Liver (tissue), 9 donors: Measurements from ENCODE around the gene STAT1. TPM values are rescaled to one million over a fixed set of nuclear protein-coding genes. Genes with fewer than 3 reads are reported as not detected.
"Not testable (repeated sequence)": the region's sequence is repeated elsewhere in the genome, so short reads cannot be mapped to it uniquely, and the experiment has no call there.

Experiments used
- DNase-seq: peaks from one replicate; pipeline ENCODE4 v3.0.0-alpha.2; 2017; ENCODE audit warnings: low spot score
- H3K27ac ChIP-seq, 2 donors: one replicate each; pipeline ENCODE4 v1.7.0; 2013; ENCODE audit warnings: inconsistent platforms in 2 of 2, low read length in 2 of 2, control low read depth in 1 of 2, low read depth in 1 of 2, mild to moderate bottlenecking in 1 of 2
- H3K27me3 ChIP-seq, 4 donors: one replicate each; pipeline versions ENCODE4 v1.6.1 to v1.7.0; 2013; ENCODE audit warnings: low read length in 3 of 4, inconsistent platforms in 1 of 4, mild to moderate bottlenecking in 1 of 4, moderate library complexity in 1 of 4; ENCODE audit not compliant: control insufficient read depth in 4 of 4, insufficient read depth in 4 of 4
- H3K36me3 ChIP-seq, 4 donors: one replicate each; pipeline versions ENCODE4 v1.6.1 to v1.7.0; 2013; ENCODE audit warnings: low read length in 3 of 4, mild to moderate bottlenecking in 3 of 4, low read depth in 1 of 4, moderate library complexity in 1 of 4; ENCODE audit not compliant: control insufficient read depth in 4 of 4, insufficient read depth in 3 of 4
- H3K4me1 ChIP-seq, 4 donors: one replicate each; pipeline versions ENCODE4 v1.6.1 to v1.7.0; 2013; ENCODE audit warnings: low read length in 3 of 4, mild to moderate bottlenecking in 3 of 4, moderate library complexity in 1 of 4; ENCODE audit not compliant: control insufficient read depth in 4 of 4, insufficient read depth in 4 of 4
- H3K4me3 ChIP-seq, 3 donors: one replicate each; pipeline versions ENCODE4 v1.6.1 to v1.7.0; 2013; ENCODE audit warnings: low read length in 3 of 3, control low read depth in 1 of 3, low read depth in 1 of 3, mild to moderate bottlenecking in 1 of 3
- H3K9ac ChIP-seq, 2 donors: one replicate each; pipeline ENCODE4 v1.7.0; 2013; ENCODE audit warnings: low read length in 2 of 2, mild to moderate bottlenecking in 2 of 2, moderate library complexity in 2 of 2, control low read depth in 1 of 2, low read depth in 1 of 2
- H3K9me3 ChIP-seq, 4 donors: one replicate each; pipeline versions ENCODE4 v1.6.1 to v1.7.0; 2013; ENCODE audit warnings: low read length in 3 of 4; ENCODE audit not compliant: control insufficient read depth in 4 of 4
- ATF3 ChIP-seq: IDR thresholded peaks from 2 replicates; pipeline ENCODE4 v1.6.1; 2016; ENCODE audit warnings: antibody characterized with exemption
- CTCF ChIP-seq: fragments of 150-350 bp; IDR thresholded peaks from 2 replicates; pipeline ENCODE4 v1.5.1; 2017; ENCODE audit warnings: improper control_type of control experiment, low read depth, low read length; ENCODE audit not compliant: missing input control
- EGR1 ChIP-seq, 2 donors: IDR thresholded peaks; 2 replicates each; pipeline ENCODE4 v1.6.1; 2016 to 2018; ENCODE audit warnings: antibody characterized with exemption in 2 of 2, low read depth in 2 of 2
- FOXA2 ChIP-seq: IDR thresholded peaks from 2 replicates; pipeline ENCODE4 v1.6.1; 2016; ENCODE audit warnings: antibody characterized with exemption
- GABPA ChIP-seq, 2 donors: IDR thresholded peaks in 1 of 2; conservative IDR thresholded peaks in 1 of 2; 2 replicates each; pipeline ENCODE4 v1.6.1; 2016; ENCODE audit warnings: antibody characterized with exemption in 2 of 2, mild to moderate bottlenecking in 1 of 2, moderate library complexity in 1 of 2
- HNF4A ChIP-seq, 2 donors: conservative IDR thresholded peaks; 2 replicates each; pipeline ENCODE4 v1.6.1; 2016; ENCODE audit warnings: antibody characterized with exemption in 2 of 2, mild to moderate bottlenecking in 2 of 2
- HNF4G ChIP-seq: IDR thresholded peaks from 2 replicates; pipeline ENCODE4 v1.6.1; 2016; ENCODE audit warnings: antibody characterized with exemption
- JUND ChIP-seq, 2 donors: IDR thresholded peaks; 2 replicates each; pipeline ENCODE4 v1.6.1; 2016; ENCODE audit warnings: antibody characterized with exemption in 2 of 2
- MAX ChIP-seq: IDR thresholded peaks from 2 replicates; pipeline ENCODE4 v1.6.1; 2016; ENCODE audit warnings: antibody characterized with exemption
- NR2F2 ChIP-seq: IDR thresholded peaks from 2 replicates; pipeline ENCODE4 v1.6.1; 2016; ENCODE audit warnings: antibody characterized with exemption
- RAD21 ChIP-seq, 2 donors: IDR thresholded peaks; 2 replicates each; pipeline ENCODE4 v1.6.1; 2016; ENCODE audit warnings: antibody characterized with exemption in 2 of 2, mild to moderate bottlenecking in 2 of 2
- REST ChIP-seq: IDR thresholded peaks from 2 replicates; pipeline ENCODE4 v1.6.1; 2016; ENCODE audit warnings: antibody characterized with exemption, mild to moderate bottlenecking
- SP1 ChIP-seq: IDR thresholded peaks from 2 replicates; pipeline ENCODE4 v1.6.1; 2018; ENCODE audit warnings: antibody characterized with exemption, mild to moderate bottlenecking
- WGBS: extraction: QIAGEN DNeasy Blood & Tissue Kit; methylation state at CpG from one replicate; pipeline ENCODE4 v1.1.7; 2013; 5-methylcytosine and 5-hydroxymethylcytosine counted together
- polyA plus RNA-seq, 2 donors: library from polyadenylated mRNA; stranded (reverse) in 1 of 2; unstranded in 1 of 2; fragments of 200-250 nt in 1 of 2; fragments of >200 nt in 1 of 2; fragmentation: Nextera tagmentation in 1 of 2; extraction: Ambion mirVana in 1 of 2; gene quantifications; one replicate each; pipeline versions ENCODE4 v1.2.1 to v1.2.3, GENCODE V29; 2013 to 2015
- total RNA-seq, 2 donors: library from RNA; depleted of rRNA; stranded (reverse); fragments of >200 nt; gene quantifications; one replicate each; pipeline ENCODE4 v1.2.3, GENCODE V29; 2014
- donor health status: healthy.
- donor health status: healthy.
- donor health status: healthy.
- donor health status: healthy.
- donor health status: healthy.

The STAT1 gene
- total and polyA plus RNA-seq, 4 donors, result 26.2 to 78.7 (median 45.6) TPM

- Histone ChIP-seq H3K4me3 (no peak overlapping the region), H3K9ac (no peak overlapping the region), H3K27ac (no peak overlapping the region), H3K4me1 (no peaks in the 10 kb centered on the region), H3K36me3 (peaks cover 3 to 32% (median 27%) of the 10 kb centered on the region in 4 donors), H3K27me3 (no peaks in the 10 kb centered on the region), H3K9me3 (no peaks in the 10 kb centered on the region)
- 94% methylated on average over 2 of the region's 2 CpGs for WGBS
- TF ChIP-seq REST, result no peak
- TF ChIP-seq HNF4G, result no peak
- no peak for TF ChIP-seq ATF3
- TF ChIP-seq HNF4A (conservative IDR thresholded peaks at IDR 0.05), result no peak
- no peak for TF ChIP-seq NR2F2
- TF ChIP-seq JUND (IDR thresholded peaks at IDR 0.05), result no peak
- no peak for DNase-seq
Observed at GRCh38 chr2:190961918-190962487, 52.0 kb downstream of the STAT1 start.

- WGBS, result 96% methylated on average over 5 of the region's 5 CpGs
- not testable (repeated sequence) for H3K9ac ChIP-seq, H3K9me3 ChIP-seq, H3K4me3 ChIP-seq, H3K4me1 ChIP-seq, H3K27me3 ChIP-seq, DNase-seq, H3K27ac ChIP-seq
- peaks cover 2 to 27% (median 23%) of the 10 kb centered on the region in 4 donors for H3K36me3 ChIP-seq
Observed at GRCh38 chr2:190961117-190961516, 52.9 kb downstream of the STAT1 start.

- peaks cover 2 to 18% (median 14%) of the 10 kb centered on the region in 4 donors for H3K36me3 ChIP-seq
- no peaks in the 10 kb centered on the region for H3K4me1 ChIP-seq
- no peak for DNase-seq
- H3K27ac ChIP-seq, result no peak overlapping the region
- no peak overlapping the region for H3K4me3 ChIP-seq
- H3K9ac ChIP-seq, result no peak overlapping the region
- H3K27me3 ChIP-seq, result no peaks in the 10 kb centered on the region
- no peaks in the 10 kb centered on the region for H3K9me3 ChIP-seq
- 69% methylated on average over 5 of the region's 5 CpGs for WGBS
- TF ChIP-seq CTCF (no peak), HNF4G (no peak), EGR1 (IDR thresholded peaks at IDR 0.05; ENCODE audit: low read depth in 2 of 2) (no peak), SP1 (no peak), FOXA2 (no peak), HNF4A (conservative IDR thresholded peaks at IDR 0.05) (no peak), ATF3 (no peak), MAX (no peak), NR2F2 (no peak), RAD21 (IDR thresholded peaks at IDR 0.05) (no peak), REST (no peak), GABPA (IDR thresholded peaks at IDR 0.05 in 1 of 2, conservative IDR thresholded peaks at IDR 0.05 in 1 of 2) (no peak), JUND (IDR thresholded peaks at IDR 0.05) (no peak)
Observed at GRCh38 chr2:190959911-190960788, 53.8 kb downstream of the STAT1 start.
